PC-9 (cell line): Measurements from ENCODE around the gene LZTS2.

Experiments
- CTCF ChIP-seq: fragments of 200-600 bp; sonication (generic); conservative IDR thresholded peaks from 2 replicates; pipeline ENCODE4 v1.6.1; 2017; ENCODE audit warnings: mixed run types, antibody characterized with exemption, mild to moderate bottlenecking, moderate library complexity
- EZH2 ChIP-seq: fragments of 200-600 bp; sonication (generic); IDR thresholded peaks from 2 replicates; pipeline ENCODE4 v1.8.0; 2017; ENCODE audit warnings: antibody characterized with exemption, low read depth

- TF ChIP-seq CTCF (no peak), EZH2 (no peak)
Measured at GRCh38 chr10:100978121-100978900, 21.3 kb upstream of the LZTS2 start.
